ENCODE measurements around the gene KMT5C.

Gene KMT5C

GRCh38 chr19:55385724-55386492, 46.2 kb downstream of the KMT5C start, which contains the start of gene RPL28:
RPL28 (plus strand) TSS chr19:55385932; CDS start chr19:55386358, 426 bp downstream.
- DNase-seq (ENCODE audit: low spot score): peak; percentile 99

DNA sequence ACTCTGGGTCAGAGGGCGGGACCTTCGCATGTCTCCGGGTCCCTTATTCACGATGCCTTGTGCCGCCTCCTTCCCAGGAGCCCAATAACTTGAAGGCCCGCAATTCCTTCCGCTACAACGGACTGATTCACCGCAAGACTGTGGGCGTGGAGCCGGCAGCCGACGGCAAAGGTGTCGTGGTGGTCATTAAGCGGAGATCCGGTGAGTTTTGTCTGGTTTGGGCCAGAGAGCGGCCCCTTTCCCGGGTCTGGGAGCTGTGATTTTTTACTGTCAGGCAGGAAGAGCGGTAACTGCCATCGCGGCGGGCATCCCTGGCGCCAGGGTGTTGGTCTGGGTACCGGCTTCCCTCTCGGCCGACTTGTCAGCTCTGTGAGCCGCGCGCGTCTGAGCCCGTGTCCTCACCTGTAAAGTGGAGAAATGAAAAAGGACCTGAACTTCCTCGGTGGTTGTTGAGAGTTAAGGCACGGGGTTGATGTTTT, 46.9 kb downstream of the KMT5C start:
- no peak for DNase-seq (ENCODE audit: low spot score)

- no peak for DNase-seq (ENCODE audit: low spot score)
Measured at GRCh38 chr19:55387736-55388497, 48.2 kb downstream of the KMT5C start.

DNA sequence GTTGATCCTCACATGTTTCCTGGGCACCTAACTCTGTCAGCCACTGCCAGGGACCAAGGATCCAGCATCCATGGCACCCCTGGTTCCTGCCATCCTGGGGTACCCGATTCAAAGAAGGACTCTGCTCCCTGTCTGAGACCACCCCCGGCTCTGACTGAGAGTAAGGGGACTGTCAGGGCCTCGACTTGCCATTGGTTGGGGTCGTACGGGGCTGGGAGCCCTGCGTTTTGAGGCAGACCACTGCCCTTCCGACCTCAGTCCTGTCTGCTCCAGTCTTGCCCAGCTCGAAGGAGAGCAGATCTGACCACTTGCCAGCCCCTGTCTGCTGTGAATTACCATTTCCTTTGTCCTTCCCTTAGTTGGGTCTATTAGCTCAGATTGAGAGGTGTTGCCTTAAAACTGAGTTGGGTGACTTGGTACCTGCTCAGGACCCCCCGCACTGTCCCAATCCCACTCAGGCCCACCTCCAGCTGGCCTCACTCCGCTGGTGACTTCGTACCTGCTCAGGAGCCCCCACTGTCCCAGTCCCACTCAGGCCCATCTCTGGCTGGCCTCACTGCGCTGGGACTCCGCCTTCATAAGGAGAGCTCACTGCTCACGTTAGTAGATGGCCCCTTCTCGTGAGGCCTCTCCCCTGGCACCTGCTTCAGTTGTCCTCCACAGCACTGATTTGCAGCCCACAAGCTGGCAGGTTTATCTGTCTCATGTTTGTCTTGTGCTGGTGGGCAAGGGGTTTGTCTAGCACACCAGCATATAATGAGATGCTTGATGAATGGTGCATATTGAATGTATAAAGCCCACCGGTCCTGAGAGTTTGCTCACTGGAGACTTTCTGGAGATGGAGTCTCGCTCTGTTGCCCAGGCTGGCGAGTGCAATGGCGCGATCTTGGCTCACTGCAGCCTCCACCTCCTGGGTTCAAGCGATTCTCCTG, 50.0 kb downstream of the KMT5C start:
- no peak for DNase-seq (ENCODE audit: low spot score)

DNA sequence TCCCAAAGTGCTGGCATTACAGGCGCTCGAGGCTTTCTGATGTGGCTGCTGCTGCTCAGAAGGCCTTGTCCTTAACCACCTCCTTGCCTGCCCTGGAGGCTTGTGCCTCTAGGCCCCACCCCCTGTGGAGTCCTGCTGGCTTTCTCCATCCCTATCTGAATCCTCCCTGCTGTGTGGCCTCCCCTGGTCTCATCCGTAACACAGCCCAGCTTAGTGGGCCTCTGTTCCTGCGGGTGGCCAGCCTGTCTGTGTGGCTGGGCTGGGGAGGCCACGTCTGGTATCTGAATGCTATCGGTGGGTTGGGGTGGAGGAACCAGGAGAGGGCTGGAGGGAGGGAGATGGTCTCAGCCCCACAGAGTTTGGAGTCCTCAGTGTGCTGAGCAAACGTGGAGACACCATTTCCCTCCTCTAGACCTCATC, 50.8 kb downstream of the KMT5C start:
- no peak for DNase-seq (ENCODE audit: low spot score)

DNA sequence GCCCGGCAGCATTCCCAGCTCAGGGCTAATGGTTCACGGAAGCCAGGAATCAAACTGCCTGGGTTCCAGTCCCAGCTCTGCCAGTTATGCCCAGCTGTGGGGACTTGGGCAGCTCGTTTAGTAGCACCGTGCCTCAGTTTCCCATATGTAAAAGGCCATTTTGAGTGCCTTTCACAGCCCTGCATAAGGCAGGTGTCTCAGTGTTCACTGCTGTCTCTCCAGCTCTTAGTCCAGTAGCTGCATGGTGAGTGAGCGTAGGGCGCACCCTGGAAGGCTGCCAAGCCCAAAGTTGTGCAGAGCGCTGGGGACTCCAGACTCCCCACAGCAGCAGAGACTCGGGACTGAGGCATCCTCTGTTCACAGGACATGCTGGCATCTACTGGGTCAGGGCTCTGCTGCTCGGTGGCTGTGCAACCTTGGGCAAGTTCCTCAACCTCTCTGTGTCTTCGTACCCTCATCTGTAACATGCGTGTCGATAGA, 51.6 kb downstream of the KMT5C start:
- DNase-seq (ENCODE audit: low spot score): no peak

- no peak for DNase-seq (ENCODE audit: low spot score)
Measured at GRCh38 chr19:55391702-55392615, 52.3 kb downstream of the KMT5C start.

- no peak for DNase-seq (ENCODE audit: low spot score)
Measured at GRCh38 chr19:55392820-55393761, 53.4 kb downstream of the KMT5C start.
